DOHH2 (cell line): ENCODE data around the gene DIO2.

ENCODE experiments used
- H3F3A ChIP-seq: fragments of 200-600 bp; sonication (generic), shearing (Covaris generic); 2 replicates; pipeline ENCODE4 v1.6.0; 2016; ENCODE audit warnings: antibody characterized with exemption, mild to moderate bottlenecking; ENCODE audit not compliant: control insufficient read depth, insufficient read depth
- H3K27ac ChIP-seq: fragments of 200-600 bp; sonication (generic); 2 replicates; pipeline ENCODE4 v1.5.1; 2014; ENCODE audit warnings: low read depth, mild to moderate bottlenecking, low read length, moderate library complexity
- H3K27me3 ChIP-seq: fragments of 200-600 bp; sonication (generic); 2 replicates; pipeline ENCODE4 v1.6.1; 2014; ENCODE audit warnings: mild to moderate bottlenecking, low read length, mixed read lengths; ENCODE audit not compliant: control insufficient read depth
- H3K36me3 ChIP-seq: fragments of 200-600 bp; sonication (generic); 2 replicates; pipeline ENCODE4 v1.6.1; 2014; ENCODE audit warnings: mild to moderate bottlenecking, low read length, moderate library complexity, mixed read lengths; ENCODE audit not compliant: control insufficient read depth
- H3K4me1 ChIP-seq: fragments of 200-600 bp; sonication (generic); 2 replicates; pipeline ENCODE4 v1.6.1; 2014; ENCODE audit warnings: mild to moderate bottlenecking, low read length, mixed read lengths; ENCODE audit not compliant: control insufficient read depth
- H3K4me2 ChIP-seq: fragments of 200-600 bp; sonication (generic); 2 replicates; pipeline ENCODE4 v1.6.0; 2014; ENCODE audit warnings: mild to moderate bottlenecking, low read length, moderate library complexity
- H3K4me3 ChIP-seq: fragments of 200-600 bp; sonication (generic); 2 replicates; pipeline ENCODE4 v1.5.1; 2014; ENCODE audit warnings: mild to moderate bottlenecking, low read length, mixed read lengths
- H3K79me2 ChIP-seq: fragments of 200-600 bp; sonication (generic); 2 replicates; pipeline ENCODE4 v1.6.1; 2014; ENCODE audit warnings: mild to moderate bottlenecking, low read length, mixed read lengths; ENCODE audit not compliant: control insufficient read depth
- H3K9me2 ChIP-seq: fragments of 200-600 bp; sonication (generic); replicated peaks from 2 replicates; pipeline ENCODE4 v1.6.1; 2014; ENCODE audit warnings: mild to moderate bottlenecking, low read length, mixed read lengths; ENCODE audit not compliant: control insufficient read depth
- H3K9me3 ChIP-seq: fragments of 200-600 bp; sonication (generic); 2 replicates; pipeline ENCODE4 v1.6.1; 2014; ENCODE audit warnings: antibody characterized with exemption, low read length, mixed read lengths; ENCODE audit not compliant: control insufficient read depth, insufficient read depth
- H4K20me1 ChIP-seq: fragments of 200-600 bp; sonication (generic); 2 replicates; pipeline ENCODE4 v1.6.0; 2014; ENCODE audit warnings: low read depth, mild to moderate bottlenecking, antibody characterized with exemption, low read length, moderate library complexity; ENCODE audit not compliant: control insufficient read depth, insufficient read depth
- CTCF ChIP-seq: fragments of 200-600 bp; sonication (generic); IDR thresholded peaks from one replicate; pipeline ENCODE4 v1.5.1; 2014; ENCODE audit warnings: antibody characterized with exemption, mild to moderate bottlenecking, low read depth, low read length; ENCODE audit not compliant: poor library complexity, severe bottlenecking
- EZH2phosphoT487 ChIP-seq: fragments of 200-600 bp; sonication (generic); IDR thresholded peaks from 2 replicates; pipeline ENCODE4 v1.6.1; 2017; ENCODE audit warnings: borderline replicate concordance, mild to moderate bottlenecking, antibody characterized with exemption, low read length, moderate library complexity, mixed read lengths

Gene DIO2

GRCh38 chr14:80237143-80237542 lies 25.8 kb upstream of the DIO2 start:
- H3K36me3 ChIP-seq, result no peaks in the 10 kb centered on the region
- H3K27me3 ChIP-seq, result no peaks in the 10 kb centered on the region
- no peaks in the 10 kb centered on the region for H3F3A ChIP-seq
- no peaks in the 10 kb centered on the region for H4K20me1 ChIP-seq
- no peaks in the 10 kb centered on the region for H3K79me2 ChIP-seq
- no peak for TF ChIP-seq CTCF
- TF ChIP-seq EZH2phosphoT487, result no peak
- no peak overlapping the region for H3K4me3 ChIP-seq
- no peak overlapping the region for H3K27ac ChIP-seq
- H3K4me2 ChIP-seq, result no peak overlapping the region
- H3K9me3 ChIP-seq, result peaks cover 6% of the 10 kb centered on the region; the same call in 1 of the 2 replicates
- H3K9me2 ChIP-seq, result no peaks in the 10 kb centered on the region
- H3K4me1 ChIP-seq, result no peaks in the 10 kb centered on the region

- H3K9me3 ChIP-seq, result peaks cover 6% of the 10 kb centered on the region; the same call in 1 of the 2 replicates
- H4K20me1 ChIP-seq, result no peaks in the 10 kb centered on the region
- no peaks in the 10 kb centered on the region for H3K4me1 ChIP-seq
- H3K36me3 ChIP-seq, result no peaks in the 10 kb centered on the region
- H3F3A ChIP-seq, result no peaks in the 10 kb centered on the region
- TF ChIP-seq CTCF (no peak), EZH2phosphoT487 (no peak)
- H3K4me3 ChIP-seq, result no peak overlapping the region
- no peaks in the 10 kb centered on the region for H3K27me3 ChIP-seq
- H3K4me2 ChIP-seq, result no peak overlapping the region
- no peaks in the 10 kb centered on the region for H3K9me2 ChIP-seq
- no peaks in the 10 kb centered on the region for H3K79me2 ChIP-seq
- no peak overlapping the region for H3K27ac ChIP-seq
Measured at GRCh38 chr14:80233470-80234089, 22.3 kb upstream of the DIO2 start.

GRCh38 chr14:80231702-80232101 lies 20.4 kb upstream of the DIO2 start:
- Histone ChIP-seq H3F3A (no peaks in the 10 kb centered on the region), H3K27me3 (no peaks in the 10 kb centered on the region), H3K4me1 (no peaks in the 10 kb centered on the region), H3K27ac (no peak overlapping the region), H3K36me3 (no peaks in the 10 kb centered on the region), H4K20me1 (no peaks in the 10 kb centered on the region), H3K9me2 (no peaks in the 10 kb centered on the region), H3K79me2 (no peaks in the 10 kb centered on the region), H3K9me3 (no peaks in the 10 kb centered on the region), H3K4me2 (no peak overlapping the region), H3K4me3 (no peak overlapping the region)
- no peak for TF ChIP-seq CTCF
- TF ChIP-seq EZH2phosphoT487, result no peak
